Measurements from ENCODE around the gene CCDC177. TPM values are rescaled to one million over a fixed set of nuclear protein-coding genes. Genes with fewer than 3 reads are reported as not detected.

CCDC177 gene
- total and polyA plus RNA-seq, 9 of the 15 experiments (the other 6 are each of a cell fraction or from before 2014, with no cell fraction given): not detected

DNA sequence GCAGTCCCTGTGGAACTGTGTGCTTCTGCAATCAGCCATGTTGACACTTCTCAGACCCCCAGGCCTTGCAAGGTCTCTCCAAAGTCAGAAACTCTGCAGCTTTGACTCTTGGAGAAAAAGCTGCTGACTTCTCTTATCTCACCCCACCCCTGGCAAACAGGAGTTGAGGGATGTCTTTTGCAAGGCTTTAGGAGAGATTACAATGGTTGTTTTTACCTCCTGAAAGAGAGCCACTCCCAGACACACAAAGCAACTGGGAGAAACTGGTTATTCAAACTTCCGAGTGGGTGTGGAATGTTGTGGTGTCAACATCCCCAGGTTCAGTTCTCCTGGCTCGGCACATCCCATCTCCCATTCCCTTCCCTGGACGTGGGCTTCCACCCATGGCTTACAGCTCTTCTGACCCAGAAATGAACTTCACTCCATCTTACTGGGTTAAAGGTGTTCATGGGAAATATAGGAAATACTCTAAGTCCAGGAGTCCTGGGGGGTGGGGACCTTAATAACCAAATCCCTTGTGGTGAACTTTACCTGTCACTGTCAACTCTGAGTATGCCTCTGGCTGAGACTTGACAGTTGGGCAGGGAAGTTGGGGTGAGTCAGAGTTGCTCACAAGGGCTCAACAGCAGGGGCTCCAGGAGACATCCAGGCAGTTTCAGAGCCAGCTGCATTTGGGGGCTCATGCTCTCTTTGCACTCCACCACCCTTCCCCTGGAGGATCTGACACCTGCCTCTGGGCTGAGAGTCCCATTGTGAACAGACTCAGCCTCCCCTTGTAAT lies 41.9 kb downstream of the CCDC177 start:
- H2AFZ ChIP-seq (ENCODE audit: low read depth, low read length): no peak overlapping the region
- WGBS (ENCODE audit: insufficient coverage, low coverage, missing lambda C conversion rate): 0% methylated on average over 2 of the region's 3 CpGs
- H3K9me1 ChIP-seq (ENCODE audit: control insufficient read depth, insufficient read depth, low read length): no peaks in the 10 kb centered on the region
- no peaks in the 10 kb centered on the region for H4K20me1 ChIP-seq (replicated peaks; ENCODE audit: control insufficient read depth, insufficient read depth, low read length)
- TF ChIP-seq, protein P1, sequence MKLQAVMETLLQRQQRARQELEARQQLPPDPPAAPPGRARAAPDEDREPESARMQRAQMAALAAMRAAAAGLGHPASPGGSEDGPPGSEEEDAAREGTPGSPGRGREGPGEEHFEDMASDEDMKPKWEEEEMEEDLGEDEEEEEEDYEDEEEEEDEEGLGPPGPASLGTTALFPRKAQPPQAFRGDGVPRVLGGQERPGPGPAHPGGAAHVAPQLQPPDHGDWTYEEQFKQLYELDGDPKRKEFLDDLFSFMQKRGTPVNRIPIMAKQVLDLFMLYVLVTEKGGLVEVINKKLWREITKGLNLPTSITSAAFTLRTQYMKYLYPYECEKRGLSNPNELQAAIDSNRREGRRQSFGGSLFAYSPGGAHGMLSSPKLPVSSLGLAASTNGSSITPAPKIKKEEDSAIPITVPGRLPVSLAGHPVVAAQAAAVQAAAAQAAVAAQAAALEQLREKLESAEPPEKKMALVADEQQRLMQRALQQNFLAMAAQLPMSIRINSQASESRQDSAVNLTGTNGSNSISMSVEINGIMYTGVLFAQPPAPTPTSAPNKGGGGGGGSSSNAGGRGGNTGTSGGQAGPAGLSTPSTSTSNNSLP (IDR thresholded peaks at IDR 0.05; ENCODE audit: borderline replicate concordance, low read depth, low read length): no peak
- no peak for TF ChIP-seq ZKSCAN3 (CRISPR knock-in tag; IDR thresholded peaks at IDR 0.05)
- intact Hi-C loops (cut with micrococcal nuclease): no loop called here
- ChIA-PET CTCF (ENCODE audit: low intra/inter-chr PET ratio) (interaction anchor here (0.6 kb wide), 1 partner anchor 289 kb away, joined by 3 read pairs; no protein-coding TSS in a partner anchor), POLR2A (interaction anchor here (0.8 kb wide), 1 partner anchor 725 kb away, joined by 3 read pairs; no protein-coding TSS in a partner anchor)
- DNase-seq (ENCODE audit: extremely low read depth in 1 of 4, low spot score in 3 of 4) (peak in 1 of 4 experiments; percentile 6), ATAC-seq (no peak), FAIRE-seq (no peak)
- no peak overlapping the region for H3K4me2 ChIP-seq (ENCODE audit: insufficient read depth, low read length)
- in situ Hi-C loops (cut with MboI): no loop called here
- no peaks in the 10 kb centered on the region for H3K79me2 ChIP-seq (ENCODE audit: control insufficient read depth, insufficient read depth, low read length)
- no peaks in the 10 kb centered on the region; a peak in 1 of 5 replicates for H3K4me1 ChIP-seq (replicated peaks in 1 of 2; ENCODE audit: control insufficient read depth in 2 of 2, insufficient read depth in 2 of 2, low read length in 2 of 2)
- no peaks in the 10 kb centered on the region for H3K9me3 ChIP-seq (replicated peaks; ENCODE audit: control insufficient read depth, insufficient read depth, low read depth, low read length)
- no peak overlapping the region for H3K9ac ChIP-seq (ENCODE audit: insufficient read depth in 1 of 2, low read depth in 2 of 2, low read length in 2 of 2)
- H3K27ac ChIP-seq (ENCODE audit: extremely low read depth, low read depth, low read length): no peak overlapping the region
- no peak overlapping the region for H3K4me3 ChIP-seq
- no TSS peak for BruUV-seq (replicated peaks)
- no peaks in the 10 kb centered on the region for H3K36me3 ChIP-seq (ENCODE audit: control insufficient read depth, insufficient read depth, low read length)
- peaks cover 0 to 25% of the 10 kb centered on the region in 2 experiments; a peak in 4 of 5 replicates for H3K27me3 ChIP-seq (ENCODE audit: control insufficient read depth in 2 of 2, insufficient read depth in 2 of 2, low read length in 2 of 2)

DNA sequence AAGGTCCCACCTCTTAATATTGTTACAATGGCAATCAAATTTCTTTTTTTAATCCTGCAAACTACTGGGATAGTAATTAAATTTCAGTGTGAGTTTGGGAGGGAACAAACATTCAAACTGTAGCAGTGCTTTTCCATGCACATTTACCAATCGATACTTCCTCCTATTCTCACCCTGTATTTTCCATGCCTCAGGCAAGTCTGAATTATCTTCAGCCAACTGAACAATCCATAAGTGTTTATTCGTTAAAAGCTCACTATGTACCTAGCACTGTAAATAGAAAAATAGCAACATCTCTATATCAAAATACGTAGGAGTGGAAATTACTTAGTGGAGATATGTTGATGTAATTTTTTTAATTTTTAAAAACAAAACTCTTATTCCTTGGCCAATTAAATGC lies 43.5 kb downstream of the CCDC177 start:
- no peaks in the 10 kb centered on the region; a peak in 1 of 5 replicates for H3K4me1 ChIP-seq (replicated peaks in 1 of 2; ENCODE audit: control insufficient read depth in 2 of 2, insufficient read depth in 2 of 2, low read length in 2 of 2)
- no peak overlapping the region for H3K9ac ChIP-seq (ENCODE audit: insufficient read depth in 1 of 2, low read depth in 2 of 2, low read length in 2 of 2)
- H3K36me3 ChIP-seq (ENCODE audit: control insufficient read depth, insufficient read depth, low read length): no peaks in the 10 kb centered on the region
- no peak overlapping the region for H3K4me3 ChIP-seq
- intact Hi-C loops (cut with micrococcal nuclease) (no loop called here), in situ Hi-C loops (cut with MboI) (no loop called here)
- no peak overlapping the region for H3K27ac ChIP-seq (ENCODE audit: extremely low read depth, low read depth, low read length)
- ChIA-PET CTCF (ENCODE audit: low intra/inter-chr PET ratio) (no interaction called here), POLR2A (no interaction called here)
- no peaks in the 10 kb centered on the region for H3K9me3 ChIP-seq (replicated peaks; ENCODE audit: control insufficient read depth, insufficient read depth, low read depth, low read length)
- ATAC-seq (no peak), DNase-seq (ENCODE audit: extremely low read depth in 1 of 4, low spot score in 3 of 4) (no peak), FAIRE-seq (no peak)
- H3K9me1 ChIP-seq (ENCODE audit: control insufficient read depth, insufficient read depth, low read length): no peaks in the 10 kb centered on the region
- no peak overlapping the region for H3K4me2 ChIP-seq (ENCODE audit: insufficient read depth, low read length)
- no peaks in the 10 kb centered on the region for H3K79me2 ChIP-seq (ENCODE audit: control insufficient read depth, insufficient read depth, low read length)
- 0% methylated on average over 3 of the region's 3 CpGs for WGBS (ENCODE audit: insufficient coverage, low coverage, missing lambda C conversion rate)
- H4K20me1 ChIP-seq (replicated peaks; ENCODE audit: control insufficient read depth, insufficient read depth, low read length): no peaks in the 10 kb centered on the region
- no peak overlapping the region for H2AFZ ChIP-seq (ENCODE audit: low read depth, low read length)
- peaks cover 6 to 40% of the 10 kb centered on the region in 2 experiments; a peak in 4 of 5 replicates for H3K27me3 ChIP-seq (ENCODE audit: control insufficient read depth in 2 of 2, insufficient read depth in 2 of 2, low read length in 2 of 2)
- BruUV-seq (replicated peaks): no TSS peak
- TF ChIP-seq YBX1 (IDR thresholded peaks at IDR 0.05): no peak
- TF ChIP-seq FOXK2 (conservative IDR thresholded peaks at IDR 0.05 in 1 of 2, IDR thresholded peaks at IDR 0.05 in 1 of 2; ENCODE audit: low read depth in 2 of 2): no peak
- no peak for TF ChIP-seq SMARCB1 (IDR thresholded peaks at IDR 0.05; ENCODE audit: insufficient read length, low read depth)
- TF ChIP-seq, protein P2, sequence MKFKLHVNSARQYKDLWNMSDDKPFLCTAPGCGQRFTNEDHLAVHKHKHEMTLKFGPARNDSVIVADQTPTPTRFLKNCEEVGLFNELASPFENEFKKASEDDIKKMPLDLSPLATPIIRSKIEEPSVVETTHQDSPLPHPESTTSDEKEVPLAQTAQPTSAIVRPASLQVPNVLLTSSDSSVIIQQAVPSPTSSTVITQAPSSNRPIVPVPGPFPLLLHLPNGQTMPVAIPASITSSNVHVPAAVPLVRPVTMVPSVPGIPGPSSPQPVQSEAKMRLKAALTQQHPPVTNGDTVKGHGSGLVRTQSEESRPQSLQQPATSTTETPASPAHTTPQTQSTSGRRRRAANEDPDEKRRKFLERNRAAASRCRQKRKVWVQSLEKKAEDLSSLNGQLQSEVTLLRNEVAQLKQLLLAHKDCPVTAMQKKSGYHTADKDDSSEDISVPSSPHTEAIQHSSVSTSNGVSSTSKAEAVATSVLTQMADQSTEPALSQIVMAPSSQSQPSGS (CRISPR knock-in tag; IDR thresholded peaks at IDR 0.05): no peak
- no peak for TF ChIP-seq LEF1 (IDR thresholded peaks at IDR 0.05)
- TF ChIP-seq DMBX1 (CRISPR knock-in tag; IDR thresholded peaks at IDR 0.05; ENCODE audit: borderline replicate concordance): no peak
- TF ChIP-seq GABPB1 (CRISPR knock-in tag; IDR thresholded peaks at IDR 0.05): no peak
- TF ChIP-seq, protein P3, sequence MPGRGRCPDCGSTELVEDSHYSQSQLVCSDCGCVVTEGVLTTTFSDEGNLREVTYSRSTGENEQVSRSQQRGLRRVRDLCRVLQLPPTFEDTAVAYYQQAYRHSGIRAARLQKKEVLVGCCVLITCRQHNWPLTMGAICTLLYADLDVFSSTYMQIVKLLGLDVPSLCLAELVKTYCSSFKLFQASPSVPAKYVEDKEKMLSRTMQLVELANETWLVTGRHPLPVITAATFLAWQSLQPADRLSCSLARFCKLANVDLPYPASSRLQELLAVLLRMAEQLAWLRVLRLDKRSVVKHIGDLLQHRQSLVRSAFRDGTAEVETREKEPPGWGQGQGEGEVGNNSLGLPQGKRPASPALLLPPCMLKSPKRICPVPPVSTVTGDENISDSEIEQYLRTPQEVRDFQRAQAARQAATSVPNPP (IDR thresholded peaks at IDR 0.05; ENCODE audit: borderline replicate concordance, insufficient read depth, insufficient read length): no peak
- no peak for TF ChIP-seq ZNF644 (tag; IDR thresholded peaks at IDR 0.05; ENCODE audit: low read depth)
